Vagina (tissue), 2 donors: ENCODE measurements around the gene DHX34.

ENCODE experiments used
- CTCF ChIP-seq, 3 experiments: fragments of 450-650 bp in 2 of 3; fragments of 200-600 bp in 1 of 3; sonication (generic) in 1 of 3; IDR thresholded peaks; one replicate each; pipeline ENCODE4 v1.5.1; 2017 to 2019; ENCODE audit warnings: antibody characterized with exemption in 3 of 3, mild to moderate bottlenecking in 2 of 3, moderate library complexity in 2 of 3
- POLR2A ChIP-seq, 2 donors: fragments of 450-650 bp; IDR thresholded peaks; one replicate each; pipeline ENCODE4 v1.6.1; 2017; ENCODE audit warnings: antibody characterized with exemption in 2 of 2, mild to moderate bottlenecking in 2 of 2, moderate library complexity in 2 of 2
- POLR2AphosphoS5 ChIP-seq, 2 donors: sonication (generic); formaldehyde crosslinking; IDR thresholded peaks; one replicate each; pipeline ENCODE4 v1.9.0; 2017; ENCODE audit warnings: antibody characterized with exemption in 2 of 2, mild to moderate bottlenecking in 2 of 2, low read depth in 1 of 2; ENCODE audit not compliant: insufficient read depth in 1 of 2

- TF ChIP-seq CTCF (IDR thresholded peaks at IDR 0.05): no peak
- no peak for TF ChIP-seq POLR2A (IDR thresholded peaks at IDR 0.05)
- TF ChIP-seq POLR2AphosphoS5 (IDR thresholded peaks at IDR 0.05; ENCODE audit: insufficient read depth in 1 of 2, low read depth in 1 of 2): no peak
Observed at GRCh38 chr19:47322058-47322457, 27.1 kb upstream of the DHX34 start.
